Fibroblast of lung (primary cell): Measurements from ENCODE around the gene TSC22D1. TPM values are rescaled to one million over a fixed set of nuclear protein-coding genes. Genes with fewer than 3 reads are reported as not detected.
A peak's percentile ranks its signal among the peaks of the same experiment; 100 is the strongest.

Experiments
- DNase-seq, 2 donors: peaks; one replicate each; pipeline versions ENCODE4 v3.0.0 to v3.0.0-alpha.2; 2010; ENCODE audit warnings: low read depth in 2 of 2
- H2AFZ ChIP-seq: 2 replicates; pipeline ENCODE4 v1.5.1; 2012; ENCODE audit warnings: low read length, control low read depth, inconsistent platforms
- H3K27ac ChIP-seq: 2 replicates; pipeline ENCODE4 v1.5.1; 2011; ENCODE audit warnings: low read length, control low read depth; ENCODE audit not compliant: insufficient read depth
- H3K27me3 ChIP-seq: 2 replicates; pipeline ENCODE4 v1.5.1; 2011; ENCODE audit warnings: mild to moderate bottlenecking, low read length; ENCODE audit not compliant: control insufficient read depth, insufficient read depth
- H3K36me3 ChIP-seq: 2 replicates; pipeline ENCODE4 v1.5.1; 2011; ENCODE audit warnings: low read length; ENCODE audit not compliant: control insufficient read depth, insufficient read depth
- H3K4me1 ChIP-seq: 2 replicates; pipeline ENCODE4 v1.5.1; 2011; ENCODE audit warnings: low read length; ENCODE audit not compliant: control insufficient read depth, insufficient read depth; ENCODE audit errors: extremely low read depth
- H3K4me2 ChIP-seq: 2 replicates; pipeline ENCODE4 v1.5.1; 2011; ENCODE audit warnings: low read length, control low read depth; ENCODE audit not compliant: insufficient read depth; ENCODE audit errors: extremely low read depth
- H3K4me3 ChIP-seq, 4 experiments: fragments of 200-600 bp in 1 of 4; sonication (generic) in 1 of 4; replicated peaks in 1 of 4; 2 replicates each; pipeline ENCODE4 v1.5.1; 2011 to 2016; ENCODE audit warnings: low read length in 4 of 4, low read depth in 3 of 4, mild to moderate bottlenecking in 3 of 4, control low read depth in 2 of 4, inconsistent platforms in 1 of 4, mixed read lengths in 1 of 4; ENCODE audit not compliant: insufficient read depth in 1 of 4; ENCODE audit errors: control extremely low read depth in 1 of 4
- H3K79me2 ChIP-seq: 2 replicates; pipeline ENCODE4 v1.5.1; 2012; ENCODE audit warnings: mild to moderate bottlenecking, low read length, inconsistent platforms; ENCODE audit not compliant: control insufficient read depth, insufficient read depth
- H3K9ac ChIP-seq: 2 replicates; pipeline ENCODE4 v1.5.1; 2011; ENCODE audit warnings: mild to moderate bottlenecking, low read length, control low read depth; ENCODE audit not compliant: insufficient read depth
- H3K9me3 ChIP-seq: 2 replicates; pipeline ENCODE4 v1.5.1; 2012; ENCODE audit warnings: low read depth, low read length; ENCODE audit not compliant: control insufficient read depth, insufficient read depth
- H4K20me1 ChIP-seq: 2 replicates; pipeline ENCODE4 v1.5.1; 2011; ENCODE audit warnings: low read length; ENCODE audit not compliant: control insufficient read depth, insufficient read depth; ENCODE audit errors: extremely low read depth
- EZH2 ChIP-seq: IDR thresholded peaks from 2 replicates; pipeline ENCODE4 v1.5.1; 2012; ENCODE audit warnings: low read length, control low read depth, mild to moderate bottlenecking; ENCODE audit errors: missing control alignments
- polyA plus RNA-seq, 2 donors: library from polyadenylated mRNA; depleted of rRNA in 1 of 2; stranded (reverse) in 1 of 2; unstranded in 1 of 2; fragments of >200 nt; gene quantifications; 2 replicates each; pipeline ENCODE4 v1.2.1, GENCODE V29; 2011 to 2012; ENCODE audit warnings: missing spikeins in 1 of 2
- total RNA-seq: library from RNA; depleted of rRNA; stranded (reverse); fragments of >200 nt; gene quantifications from 2 replicates; pipeline ENCODE4 v1.2.1, GENCODE V29; 2014
- TF ChIP-seq, protein P1 (sequence below), 2 donors: IDR thresholded peaks in 1 of 2; conservative IDR thresholded peaks in 1 of 2; 1 replicate in 1 of 2; 2 replicates in 1 of 2; pipeline ENCODE4 v1.5.1; 2011 to 2012; ENCODE audit warnings: low read length in 2 of 2, control low read depth in 1 of 2, inconsistent platforms in 1 of 2, low read depth in 1 of 2, mild to moderate bottlenecking in 1 of 2

The TSC22D1 gene
- total and polyA plus RNA-seq, 2 donors (not counting 1 experiment from before 2014, with no cell fraction given), result 80.4 to 97.6 TPM

DNA sequence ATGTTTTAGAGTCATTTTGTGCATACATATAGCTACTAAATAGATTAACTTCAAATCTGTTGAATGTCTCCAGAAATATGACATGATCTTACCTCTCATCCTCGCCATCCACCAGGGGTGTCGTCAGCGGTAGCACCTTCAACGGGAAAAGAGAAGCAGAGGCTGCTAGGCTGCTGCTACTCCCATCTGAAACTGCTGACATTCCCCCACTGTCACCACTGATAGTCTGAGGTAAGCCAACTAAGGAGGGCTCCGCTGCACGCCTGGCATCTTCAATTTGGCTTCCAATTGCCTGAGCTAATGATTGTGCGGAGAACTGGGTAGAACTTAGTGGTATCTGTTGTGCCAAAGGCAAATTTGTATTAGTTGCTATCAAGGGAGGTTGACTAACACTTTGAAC, 3.1 kb downstream of the TSC22D1 start:
- peaks cover 12% of the 10 kb centered on the region for H3K4me1 ChIP-seq
- no peaks in the 10 kb centered on the region for H3K9me3 ChIP-seq
- H4K20me1 ChIP-seq, result no peaks in the 10 kb centered on the region
- H3K36me3 ChIP-seq, result peaks cover 10% of the 10 kb centered on the region
- peaks cover 63% of the 10 kb centered on the region for H3K79me2 ChIP-seq
- no peak for TF ChIP-seq EZH2
- TF ChIP-seq, protein P1, sequence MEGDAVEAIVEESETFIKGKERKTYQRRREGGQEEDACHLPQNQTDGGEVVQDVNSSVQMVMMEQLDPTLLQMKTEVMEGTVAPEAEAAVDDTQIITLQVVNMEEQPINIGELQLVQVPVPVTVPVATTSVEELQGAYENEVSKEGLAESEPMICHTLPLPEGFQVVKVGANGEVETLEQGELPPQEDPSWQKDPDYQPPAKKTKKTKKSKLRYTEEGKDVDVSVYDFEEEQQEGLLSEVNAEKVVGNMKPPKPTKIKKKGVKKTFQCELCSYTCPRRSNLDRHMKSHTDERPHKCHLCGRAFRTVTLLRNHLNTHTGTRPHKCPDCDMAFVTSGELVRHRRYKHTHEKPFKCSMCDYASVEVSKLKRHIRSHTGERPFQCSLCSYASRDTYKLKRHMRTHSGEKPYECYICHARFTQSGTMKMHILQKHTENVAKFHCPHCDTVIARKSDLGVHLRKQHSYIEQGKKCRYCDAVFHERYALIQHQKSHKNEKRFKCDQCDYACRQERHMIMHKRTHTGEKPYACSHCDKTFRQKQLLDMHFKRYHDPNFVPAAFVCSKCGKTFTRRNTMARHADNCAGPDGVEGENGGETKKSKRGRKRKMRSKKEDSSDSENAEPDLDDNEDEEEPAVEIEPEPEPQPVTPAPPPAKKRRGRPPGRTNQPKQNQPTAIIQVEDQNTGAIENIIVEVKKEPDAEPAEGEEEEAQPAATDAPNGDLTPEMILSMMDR (conservative IDR thresholded peaks at IDR 0.05 in 1 of 2, IDR thresholded peaks at IDR 0.05 in 1 of 2; ENCODE audit: low read depth in 1 of 2, low read length in 2 of 2), result no peak
- peak overlapping the region; percentile 72 for H3K4me2 ChIP-seq
- no peak overlapping the region for H3K9ac ChIP-seq
- H3K27me3 ChIP-seq, result no peaks in the 10 kb centered on the region
- peak overlapping the region; percentile 22 to 86 (median 48) for H3K4me3 ChIP-seq
- no peak overlapping the region for H3K27ac ChIP-seq
- DNase-seq, result peak in 1 of 2 donors; percentile 33
- no peak overlapping the region for H2AFZ ChIP-seq

GRCh38 chr13:44566601-44567000, 9.5 kb downstream of the TSC22D1 start:
- Histone ChIP-seq H4K20me1 (no peaks in the 10 kb centered on the region), H3K27ac (no peak overlapping the region), H3K9me3 (no peaks in the 10 kb centered on the region), H2AFZ (no peak overlapping the region), H3K36me3 (no peaks in the 10 kb centered on the region), H3K4me1 (no peaks in the 10 kb centered on the region), H3K79me2 (peaks cover 32% of the 10 kb centered on the region), H3K4me2 (no peak overlapping the region), H3K9ac (no peak overlapping the region), H3K4me3 (no peak overlapping the region), H3K27me3 (no peaks in the 10 kb centered on the region)
- DNase-seq, result no peak
- TF ChIP-seq EZH2, result no peak
- TF ChIP-seq, protein P1 (conservative IDR thresholded peaks at IDR 0.05 in 1 of 2, IDR thresholded peaks at IDR 0.05 in 1 of 2; ENCODE audit: low read depth in 1 of 2, low read length in 2 of 2), result no peak

- Histone ChIP-seq H2AFZ (no peak overlapping the region), H3K27ac (no peak overlapping the region), H4K20me1 (no peaks in the 10 kb centered on the region), H3K27me3 (no peaks in the 10 kb centered on the region), H3K9me3 (no peaks in the 10 kb centered on the region), H3K4me3 (no peak overlapping the region), H3K79me2 (peaks cover 33% of the 10 kb centered on the region), H3K9ac (no peak overlapping the region), H3K4me1 (no peaks in the 10 kb centered on the region), H3K36me3 (no peaks in the 10 kb centered on the region), H3K4me2 (no peak overlapping the region)
- TF ChIP-seq, protein P1 (conservative IDR thresholded peaks at IDR 0.05 in 1 of 2, IDR thresholded peaks at IDR 0.05 in 1 of 2; ENCODE audit: low read depth in 1 of 2, low read length in 2 of 2), result no peak
- no peak for TF ChIP-seq EZH2
- peak in 1 of 2 donors; percentile 77 for DNase-seq
Measured at GRCh38 chr13:44565881-44566280, 10.2 kb downstream of the TSC22D1 start.
